Central memory CD4-positive, alpha-beta T cell (primary cell): ENCODE measurements around the gene TMEM183A.

Source experiments
- DNase-seq: peaks from one replicate; pipeline ENCODE4 v3.0.0; 2022

The TMEM183A gene

DNA sequence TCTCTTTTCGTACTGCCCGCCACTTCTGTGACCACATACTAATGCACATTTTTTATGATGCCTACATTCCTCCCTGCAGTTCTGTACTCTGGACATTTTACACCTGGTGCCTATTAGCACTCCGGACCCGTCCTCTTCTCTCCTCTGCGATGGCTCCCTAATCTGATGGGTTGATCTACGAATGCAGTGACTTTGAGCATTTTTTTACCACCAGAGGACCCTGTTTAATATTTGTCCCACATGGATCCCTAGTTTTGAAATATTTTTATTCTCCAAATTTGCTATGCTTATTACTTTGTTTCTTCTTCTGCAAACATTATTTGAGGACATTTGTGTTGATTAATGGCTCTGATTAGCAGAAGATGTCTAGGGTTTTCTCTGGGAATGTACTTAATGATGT, 24.3 kb downstream of the TMEM183A start:
- no peak for DNase-seq

DNA sequence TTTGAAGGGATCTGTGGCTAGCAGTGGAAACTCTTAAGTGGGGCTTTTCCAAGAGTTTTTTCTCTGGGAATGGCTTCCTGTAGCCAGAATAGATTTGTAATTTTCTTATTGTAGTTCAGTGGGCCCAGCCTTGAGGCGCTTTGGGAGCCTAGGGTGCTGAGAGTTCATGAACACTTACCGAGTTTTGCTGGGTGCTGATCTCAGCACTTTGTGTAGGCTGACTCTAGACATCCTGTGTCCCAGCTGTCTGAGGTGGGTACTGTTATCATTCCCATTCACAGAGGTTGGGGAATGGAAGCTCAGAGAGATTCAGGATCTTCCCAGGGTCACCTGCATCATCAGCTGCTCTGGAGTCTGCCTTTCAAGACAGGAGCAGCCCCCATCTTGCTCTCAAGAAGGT, 26.1 kb downstream of the TMEM183A start:
- DNase-seq = no peak

DNA sequence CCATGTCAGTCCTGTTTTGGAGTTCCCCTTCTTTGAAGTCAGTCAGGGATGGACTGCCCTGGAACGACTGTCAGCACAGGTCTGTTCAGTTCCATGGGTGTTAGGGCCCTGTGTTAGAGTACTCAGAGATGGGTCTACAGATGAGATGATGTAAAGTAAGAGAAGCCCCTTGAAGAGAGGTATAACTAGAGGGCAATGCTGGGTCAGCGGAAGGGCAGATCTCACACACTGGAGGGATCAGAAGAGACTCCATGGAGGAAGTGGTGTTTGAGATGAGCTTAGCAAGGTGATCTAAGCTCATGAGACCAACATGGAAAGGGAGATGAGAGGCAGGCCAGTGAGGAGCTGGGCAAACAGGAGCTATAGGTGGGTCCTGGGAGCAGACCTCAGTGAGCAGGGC, 26.7 kb downstream of the TMEM183A start:
- DNase-seq = no peak

DNA sequence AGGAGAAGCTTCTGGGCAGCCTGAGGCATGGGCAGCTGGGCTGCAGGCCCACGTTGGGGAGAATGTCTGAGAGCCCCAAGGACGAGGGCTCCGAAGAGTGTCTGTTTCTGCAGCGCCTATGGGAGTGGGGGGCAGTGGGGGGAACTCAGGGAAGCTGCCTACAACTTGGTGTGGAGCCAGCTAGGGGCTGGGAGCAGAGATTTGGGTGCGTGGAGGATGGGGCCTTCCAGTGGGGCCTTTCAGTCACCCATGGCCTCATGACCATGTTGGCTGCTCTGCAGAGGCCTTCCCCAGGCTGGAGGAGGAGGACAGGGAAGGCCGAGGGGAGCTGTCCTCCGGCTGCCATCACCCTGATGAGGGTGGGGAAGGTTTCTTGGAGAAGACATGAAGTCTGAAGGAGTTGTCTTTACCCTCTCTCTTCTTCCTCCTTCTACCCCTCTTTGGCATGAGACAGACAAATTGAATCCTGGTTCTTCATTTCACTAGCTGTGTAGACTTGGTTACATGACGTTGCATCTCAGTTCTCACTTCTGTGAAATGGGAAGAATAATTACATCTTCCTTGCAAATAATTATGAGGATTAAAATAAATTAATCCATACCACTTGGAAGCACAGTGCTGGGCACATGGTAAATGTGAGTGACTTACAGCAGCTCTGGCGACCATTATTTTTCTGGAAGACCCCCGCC, 27.4 kb downstream of the TMEM183A start:
- no peak for DNase-seq

DNA sequence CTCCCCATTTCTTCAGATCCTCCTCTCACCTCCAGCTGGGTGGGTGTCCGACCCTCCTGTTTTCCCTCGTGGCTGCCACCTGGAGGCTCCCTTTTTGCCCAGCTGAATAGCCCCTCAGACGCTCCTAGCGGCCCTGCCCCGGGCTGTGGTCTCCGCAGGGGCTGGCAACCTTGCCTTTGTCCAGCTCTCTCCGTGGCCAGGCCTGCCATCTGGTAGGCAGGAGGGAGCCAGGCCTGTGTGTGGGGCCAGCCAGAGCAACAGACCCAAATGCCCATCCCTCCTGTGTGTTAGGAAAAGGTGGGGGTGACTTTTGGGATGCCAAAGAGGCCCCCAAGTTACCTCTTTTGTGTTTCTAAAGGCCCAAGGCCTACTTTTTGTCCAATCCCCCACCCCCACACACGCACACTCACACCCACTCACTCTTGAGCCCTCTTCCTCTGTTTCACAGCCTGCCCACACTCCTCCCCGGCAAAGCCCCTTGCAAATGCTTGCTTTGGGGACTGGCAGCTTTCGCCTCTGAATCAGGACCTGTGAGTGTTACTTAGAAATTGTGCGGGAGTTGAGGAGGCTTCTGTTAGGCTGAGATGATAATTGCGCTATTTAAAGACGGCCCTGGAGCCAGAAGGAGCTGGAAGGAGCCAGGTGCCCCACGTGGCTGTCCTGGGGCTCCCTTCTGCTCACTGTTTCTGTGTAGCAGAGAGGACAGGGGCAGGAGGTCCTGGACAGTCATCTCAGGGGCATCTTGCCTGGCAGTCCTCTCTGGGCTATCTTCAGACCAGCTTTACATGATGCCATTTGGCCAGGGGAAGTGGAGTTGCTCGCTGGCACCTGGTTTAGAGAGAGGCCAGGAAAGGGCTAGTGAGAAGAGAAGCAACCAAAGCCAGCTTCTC, 28.2 kb downstream of the TMEM183A start:
- no peak for DNase-seq

DNA sequence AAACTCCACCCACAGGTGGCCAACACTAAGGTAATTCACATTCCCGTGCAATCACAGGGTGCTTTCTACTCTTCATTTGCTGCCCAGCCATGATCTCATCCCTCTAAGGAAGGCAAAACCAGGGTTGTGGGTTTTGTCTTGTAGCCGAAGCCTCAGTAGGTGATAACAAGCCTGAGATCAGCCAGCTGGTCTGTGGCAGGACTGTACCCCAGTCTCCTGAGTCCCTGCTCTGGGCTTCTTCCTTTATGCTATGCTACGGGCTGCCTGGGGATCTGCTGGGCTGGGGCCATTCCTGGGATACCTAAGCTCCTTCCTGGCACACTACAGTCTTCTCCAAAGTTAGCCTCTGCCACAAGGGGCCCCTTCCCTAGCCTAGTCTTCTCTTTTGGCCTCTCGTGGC, 29.0 kb downstream of the TMEM183A start:
- DNase-seq = no peak

DNA sequence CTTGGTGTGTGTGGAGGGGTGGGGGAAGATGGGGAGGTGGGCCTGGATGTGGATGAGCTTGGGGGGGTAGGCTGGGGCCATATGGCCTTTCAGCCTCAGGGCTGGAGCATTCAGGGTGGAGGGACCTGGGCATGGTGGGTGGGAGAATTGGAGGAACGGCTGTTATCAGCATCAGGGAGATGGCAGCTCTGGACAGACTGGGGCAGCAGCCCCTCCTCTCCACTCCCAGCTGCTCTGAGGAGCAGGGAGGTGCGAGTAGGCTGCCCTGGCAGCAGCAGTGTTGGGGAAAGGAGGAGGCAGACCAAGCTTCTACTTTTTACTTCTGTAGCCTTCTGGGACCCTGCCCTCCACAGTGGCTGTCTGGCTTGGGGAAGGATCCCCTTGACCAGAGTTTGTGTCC, 29.4 kb downstream of the TMEM183A start:
- no peak for DNase-seq

DNA sequence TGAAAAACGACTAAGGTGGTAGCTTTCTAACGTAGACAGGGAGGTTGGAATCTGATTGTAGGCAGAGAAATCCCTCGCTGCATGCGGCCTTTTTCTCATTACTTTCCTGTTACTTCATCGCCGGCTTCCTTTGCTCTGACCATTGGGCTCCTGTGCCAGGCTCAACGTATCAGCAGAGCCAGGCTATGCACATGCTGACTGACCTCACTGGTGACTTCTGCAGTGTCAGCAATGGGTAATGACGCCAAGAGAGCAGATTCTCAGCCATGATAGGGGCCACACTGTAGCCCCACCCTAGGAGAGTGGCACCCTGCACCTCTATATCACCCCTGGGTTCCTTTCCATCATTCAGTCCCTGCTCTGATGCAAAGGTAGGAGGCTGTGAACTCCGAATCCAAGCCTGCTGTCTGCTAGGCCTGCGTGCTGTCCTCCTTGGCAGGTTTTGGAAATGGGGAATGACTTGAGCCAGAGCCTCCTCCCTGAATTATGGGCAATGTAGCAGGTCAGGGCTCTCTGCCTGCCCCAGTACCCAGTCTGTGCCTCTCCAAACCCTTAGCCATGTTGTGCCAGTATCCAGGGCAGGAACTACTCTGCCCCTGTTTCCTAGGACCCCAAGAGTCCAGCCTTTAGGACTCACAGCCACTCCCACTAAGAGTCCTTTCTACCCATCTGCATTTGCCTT, 30.5 kb downstream of the TMEM183A start:
- no peak for DNase-seq

DNA sequence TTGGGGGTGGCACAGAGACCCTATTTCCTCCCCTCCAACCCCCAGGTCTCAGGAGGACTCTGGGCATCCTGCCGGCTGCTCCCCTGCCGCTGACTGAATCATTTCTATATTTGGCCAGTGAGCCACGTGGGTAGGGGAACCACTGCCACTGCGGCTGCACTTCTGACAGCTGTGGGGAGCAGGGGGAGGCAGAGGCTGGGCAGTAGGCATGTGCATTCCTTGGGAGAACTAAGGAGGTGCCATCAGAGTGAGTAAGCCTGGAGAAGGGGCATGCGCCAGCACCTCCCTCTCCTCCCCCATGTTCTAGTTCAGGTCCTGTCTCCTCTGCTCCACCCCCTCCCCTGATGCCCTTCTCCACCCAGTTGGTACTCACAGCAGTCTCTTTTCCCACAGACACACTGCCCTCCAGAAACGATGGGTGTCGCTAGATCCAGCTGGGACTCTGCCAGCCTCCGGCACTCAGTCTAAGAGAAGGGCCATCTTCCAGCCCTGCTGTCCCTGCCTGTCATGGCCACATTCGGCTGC, 31.1 kb downstream of the TMEM183A start:
- no peak for DNase-seq

DNA sequence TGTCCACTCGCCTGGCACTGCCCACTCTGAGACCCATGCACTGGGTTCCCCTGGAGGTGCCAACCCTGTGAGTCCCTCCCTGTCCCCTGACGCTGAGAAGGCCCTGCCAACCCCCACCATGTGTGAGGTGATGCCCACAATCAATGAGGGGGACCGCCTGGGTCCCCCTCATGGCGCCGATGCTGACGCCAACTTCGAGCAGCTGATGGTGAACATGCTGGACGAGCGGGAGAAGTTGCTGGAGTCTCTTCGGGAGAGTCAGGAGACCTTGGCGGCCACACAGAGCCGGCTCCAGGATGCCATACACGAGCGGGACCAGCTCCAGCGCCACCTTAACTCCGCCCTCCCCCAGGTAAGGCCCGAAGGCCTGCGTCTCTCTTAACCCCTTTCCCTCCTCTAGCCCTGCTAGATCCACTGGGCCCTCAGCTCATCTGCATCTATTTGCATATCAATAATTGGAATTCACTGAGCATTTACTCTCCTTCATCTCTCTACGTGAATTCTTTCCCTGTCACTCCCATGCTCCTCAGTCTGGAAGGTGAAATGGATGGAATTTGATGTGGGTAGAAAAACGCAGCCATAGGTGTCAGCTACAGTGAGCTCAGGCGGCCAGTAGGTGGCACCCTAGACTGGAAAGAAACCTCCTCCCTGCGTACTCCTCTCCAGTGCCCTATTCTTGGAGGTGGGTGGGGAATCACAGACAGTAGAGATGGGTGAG, 31.9 kb downstream of the TMEM183A start:
- peak; percentile 48 for DNase-seq

DNA sequence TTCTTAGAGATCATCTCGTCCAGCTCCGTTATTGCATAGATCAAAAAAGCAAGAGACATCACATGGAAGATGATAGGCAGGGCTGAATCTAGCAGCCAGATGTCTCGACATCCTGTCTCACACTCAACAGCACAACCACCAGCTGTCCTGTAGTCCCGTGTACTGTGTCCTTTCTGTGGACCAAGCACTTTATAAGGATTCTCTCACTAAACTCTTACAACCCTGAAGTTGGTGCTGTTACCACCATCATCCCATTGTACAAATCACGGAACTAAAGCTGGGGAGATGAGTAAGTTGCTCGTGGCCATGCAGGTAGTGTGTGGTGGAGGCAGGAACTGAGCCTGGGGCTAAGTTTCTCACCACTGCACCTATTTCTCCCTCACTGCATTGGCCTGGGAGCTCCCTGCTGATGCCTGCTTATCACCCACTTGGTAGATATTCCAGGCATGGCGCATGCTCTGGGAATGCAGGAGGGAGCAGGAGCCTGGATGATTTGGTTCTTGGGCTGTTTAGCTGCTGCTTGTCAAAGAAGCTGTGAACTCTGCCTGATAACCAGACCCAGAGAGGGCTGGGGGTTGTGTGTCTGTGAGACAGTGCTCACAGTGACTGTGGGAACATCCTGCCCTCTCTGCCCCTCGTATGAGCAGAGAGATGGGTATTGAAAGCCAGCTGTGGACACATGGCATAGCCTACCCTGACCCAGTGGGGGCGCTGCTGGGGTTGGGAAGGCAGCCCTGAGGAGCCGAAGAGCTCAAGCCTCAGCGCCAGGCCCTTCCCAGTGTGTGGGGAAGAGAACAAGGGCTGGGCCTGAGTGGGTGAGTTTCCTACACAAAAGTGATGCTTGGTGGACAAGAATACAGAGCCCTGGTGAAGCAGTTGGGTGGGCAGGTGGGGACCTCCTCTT, 32.7 kb downstream of the TMEM183A start:
- no peak for DNase-seq

DNA sequence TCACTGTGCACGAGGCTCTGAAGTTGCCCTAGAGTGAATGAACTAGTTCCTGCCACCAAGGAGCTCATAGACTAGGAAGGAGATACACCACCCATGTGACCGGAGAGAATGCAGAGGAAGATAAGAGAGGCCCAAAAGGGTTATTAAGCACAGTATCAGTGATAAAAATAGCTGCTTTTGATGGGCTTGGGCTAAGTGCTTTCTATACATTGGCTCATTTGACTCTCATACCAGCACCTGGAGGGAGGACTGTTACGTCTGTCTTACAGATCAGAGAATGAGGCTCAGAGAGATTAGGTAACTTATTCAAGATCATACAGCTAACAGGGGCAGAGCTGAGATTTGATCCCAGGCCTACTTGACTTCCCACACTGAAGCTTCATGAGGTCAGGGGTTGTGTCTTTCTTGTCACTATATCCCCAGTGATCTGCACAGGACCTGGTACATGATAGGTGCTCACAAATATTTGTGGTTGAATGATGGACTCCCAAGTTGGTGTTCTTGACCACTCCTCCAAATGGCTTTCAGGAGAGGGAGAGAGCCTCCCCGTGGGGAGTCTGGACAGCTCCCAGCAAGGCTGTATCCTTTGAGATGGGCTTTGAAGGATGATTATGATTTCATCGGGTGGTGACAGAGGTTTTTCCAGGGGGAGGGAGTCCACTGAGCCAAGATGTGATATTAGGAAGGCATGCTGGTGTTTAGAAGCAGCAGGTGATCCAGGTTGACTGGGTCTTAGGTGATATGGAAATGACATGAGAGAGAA, 33.5 kb downstream of the TMEM183A start:
- no peak for DNase-seq

DNA sequence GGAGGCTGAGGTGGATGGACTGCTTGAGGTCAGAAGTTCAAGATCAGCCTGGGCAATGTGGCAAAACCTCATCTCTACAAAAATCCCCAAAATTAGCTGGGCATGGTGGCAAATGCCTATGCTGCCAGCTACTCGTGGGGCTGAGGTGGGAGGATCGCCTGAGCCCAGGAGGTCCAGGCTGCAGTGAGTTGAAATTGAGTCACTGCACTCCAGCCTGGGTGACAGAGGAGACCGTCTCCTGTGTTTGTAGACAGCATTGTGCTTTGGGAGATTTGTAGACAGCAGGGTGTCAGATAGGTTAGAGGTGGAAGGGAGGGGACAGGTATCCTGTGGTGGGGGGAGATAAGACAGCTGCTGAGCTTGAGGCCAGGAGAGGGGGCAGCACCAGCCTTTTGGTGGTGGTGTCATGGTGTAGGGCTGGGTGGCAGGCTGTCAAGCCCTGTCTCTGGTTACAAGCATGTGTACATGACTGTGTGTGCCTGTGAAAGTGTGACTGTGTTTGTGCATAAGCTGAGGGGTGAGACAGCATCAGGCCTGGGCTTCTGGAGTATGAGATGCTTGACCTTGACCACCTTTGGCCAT, 34.3 kb downstream of the TMEM183A start:
- no peak for DNase-seq

DNA sequence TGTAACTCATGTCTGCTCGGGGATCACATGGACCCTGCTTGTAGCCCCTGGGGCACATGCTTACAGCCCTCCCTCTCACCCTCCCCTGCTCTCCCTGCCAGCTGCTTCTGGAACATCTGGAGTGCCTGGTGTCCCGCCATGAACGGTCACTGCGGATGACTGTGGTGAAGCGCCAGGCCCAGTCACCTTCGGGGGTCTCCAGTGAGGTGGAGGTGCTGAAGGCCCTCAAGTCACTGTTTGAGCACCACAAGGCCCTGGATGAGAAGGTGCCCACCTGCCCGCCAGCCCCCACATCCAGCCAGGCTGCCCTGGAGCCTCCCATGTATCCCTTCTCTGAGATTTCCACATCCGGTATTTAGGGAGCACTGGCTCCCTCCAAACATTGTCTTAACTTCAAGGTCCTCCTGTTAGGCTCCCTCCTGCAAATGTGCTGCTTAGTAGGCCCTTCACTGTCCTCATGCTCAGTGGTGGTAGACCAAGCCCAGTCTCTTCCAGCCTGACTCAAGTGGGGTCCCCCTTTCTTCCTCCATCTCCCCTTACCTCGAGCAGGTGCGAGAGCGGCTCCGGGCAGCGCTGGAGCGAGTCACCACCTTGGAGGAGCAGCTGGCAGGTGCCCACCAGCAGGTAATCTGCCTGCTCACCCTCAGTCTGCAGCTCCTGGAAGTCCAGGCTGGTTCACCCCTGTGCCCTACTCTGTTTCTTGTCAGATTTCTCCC, 36.8 kb downstream of the TMEM183A start:
- no peak for DNase-seq

DNA sequence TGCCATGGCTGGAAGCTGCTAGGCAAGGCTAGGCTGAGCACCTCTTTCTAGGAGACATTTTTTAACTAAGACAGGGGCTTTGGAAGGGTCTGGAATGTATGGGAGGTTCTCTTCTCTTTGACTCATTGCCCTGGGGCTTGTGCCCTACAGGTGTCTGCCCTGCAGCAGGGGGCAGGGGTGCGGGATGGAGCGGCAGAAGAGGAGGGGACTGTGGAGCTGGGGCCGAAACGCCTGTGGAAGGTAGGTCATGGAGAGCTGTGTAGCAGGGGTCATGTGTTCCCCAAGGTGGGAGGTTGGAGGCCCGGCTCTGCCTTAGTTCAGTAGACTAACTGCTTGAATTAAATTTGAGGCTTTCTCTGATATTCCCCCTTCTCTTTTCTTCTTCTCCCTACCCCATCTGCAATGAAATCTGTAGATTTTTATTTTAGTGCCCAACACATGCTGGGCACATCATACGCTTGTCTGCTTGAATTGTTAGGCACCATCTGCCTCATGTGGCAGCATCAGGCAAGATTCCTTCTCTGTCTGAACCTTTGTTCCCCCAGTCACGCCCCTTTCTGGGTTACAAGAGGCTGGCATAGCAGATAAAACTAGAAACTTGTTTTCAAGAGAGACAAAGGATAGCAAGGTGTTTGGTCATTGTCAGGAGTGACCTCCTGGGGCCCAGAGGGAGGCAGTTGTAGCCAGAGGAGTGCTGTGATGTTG, 37.5 kb downstream of the TMEM183A start:
- DNase-seq = no peak

DNA sequence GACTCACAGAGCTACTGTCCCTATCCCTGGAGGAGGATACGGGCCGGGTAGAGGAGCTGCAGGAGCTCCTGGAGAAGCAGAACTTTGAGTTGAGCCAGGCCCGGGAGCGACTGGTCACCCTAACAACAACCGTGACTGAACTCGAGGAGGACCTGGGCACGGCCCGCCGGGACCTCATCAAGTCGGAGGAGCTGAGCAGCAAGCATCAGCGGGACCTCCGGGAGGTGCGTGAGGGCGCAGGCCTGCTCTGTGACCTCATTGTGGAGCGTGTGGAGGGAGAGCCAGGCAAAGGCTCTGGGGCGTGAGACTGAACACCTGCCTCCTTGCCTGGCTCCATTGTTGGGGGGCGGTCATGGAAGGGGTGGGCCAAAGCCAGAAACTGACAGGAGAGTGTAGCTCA, 38.2 kb downstream of the TMEM183A start:
- DNase-seq = no peak

DNA sequence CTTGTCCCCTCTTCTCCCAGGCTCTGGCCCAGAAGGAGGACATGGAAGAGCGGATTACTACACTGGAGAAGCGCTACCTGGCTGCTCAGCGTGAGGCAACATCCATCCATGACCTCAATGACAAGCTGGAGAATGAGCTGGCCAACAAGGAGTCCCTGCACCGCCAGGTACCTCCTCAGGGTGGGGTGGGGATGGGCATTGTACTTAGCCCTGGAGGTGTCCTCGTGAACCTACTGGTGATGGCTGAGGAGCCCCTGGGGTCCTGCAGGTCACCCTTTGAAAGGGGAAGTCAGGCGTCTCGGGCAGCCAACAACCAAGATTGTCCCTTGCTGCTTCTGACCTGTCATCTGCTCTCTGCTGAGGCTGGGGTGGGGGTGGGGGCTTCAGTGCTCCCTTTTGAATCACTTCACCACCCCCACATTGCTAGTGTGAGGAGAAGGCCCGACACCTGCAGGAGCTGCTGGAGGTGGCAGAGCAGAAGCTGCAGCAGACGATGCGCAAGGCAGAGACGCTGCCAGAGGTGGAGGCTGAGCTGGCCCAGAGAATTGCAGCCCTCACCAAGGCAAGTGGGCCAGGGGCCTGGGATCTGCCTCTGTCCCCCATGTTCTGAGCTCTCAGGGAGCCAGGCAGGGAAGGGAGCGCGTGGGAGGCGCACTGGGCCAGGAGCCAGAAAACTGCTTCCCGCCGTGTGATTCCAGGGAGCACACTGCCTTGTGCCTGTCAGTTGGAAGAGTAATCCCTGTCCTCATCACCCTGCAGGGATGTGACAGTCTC, 38.8 kb downstream of the TMEM183A start:
- DNase-seq = no peak

DNA sequence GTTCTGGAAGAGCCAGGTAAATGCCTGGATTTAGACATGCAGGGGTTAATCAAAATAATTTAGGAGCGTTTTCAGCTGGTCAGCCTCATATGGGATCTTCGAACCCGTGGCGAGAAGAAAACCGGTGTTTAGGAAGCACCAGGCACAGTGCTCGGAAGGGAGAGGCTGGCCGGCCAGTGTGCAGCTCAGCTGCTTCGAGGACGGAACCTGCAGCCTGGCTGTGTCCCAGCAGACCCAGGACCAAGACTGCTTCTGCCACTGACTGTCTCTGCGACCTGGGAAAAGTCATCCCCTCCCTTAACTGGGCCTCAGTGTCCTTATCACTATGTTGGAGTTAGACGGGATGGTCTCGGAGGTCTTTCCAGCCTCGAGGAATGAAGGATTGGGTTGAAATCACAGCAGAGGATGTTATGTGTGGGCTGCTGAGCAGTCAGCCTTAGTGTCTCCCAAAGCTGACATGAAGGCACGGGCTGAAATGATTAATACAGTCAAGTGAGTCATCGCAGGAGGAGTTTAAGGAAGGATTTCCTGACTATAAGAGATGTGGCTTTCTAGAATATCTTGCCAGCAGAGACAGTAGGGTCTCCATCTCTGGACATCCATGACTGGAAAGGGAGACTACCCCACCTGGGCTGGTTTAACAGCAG, 39.9 kb downstream of the TMEM183A start:
- no peak for DNase-seq
